RPMI7951 (cell line): ENCODE results near the gene RASGRP2. TPM values are rescaled to one million over a fixed set of nuclear protein-coding genes. Genes with fewer than 3 reads are reported as not detected.

Experiments used
- DNase-seq: peaks from one replicate; pipeline ENCODE4 v3.0.0-alpha.2; 2012; ENCODE audit warnings: low read depth
- total RNA-seq: library from RNA; depleted of rRNA; stranded (reverse); fragments of >200 nt; shearing (Covaris generic); gene quantifications from 2 replicates; pipeline ENCODE4 v1.2.3, GENCODE V29; 2014

RASGRP2 gene
- total RNA-seq, 1 experiment from 2014 or later = not detected

GRCh38 chr11:64757549-64758329 lies 13.8 kb upstream of the RASGRP2 start:
- no peak for DNase-seq

DNA sequence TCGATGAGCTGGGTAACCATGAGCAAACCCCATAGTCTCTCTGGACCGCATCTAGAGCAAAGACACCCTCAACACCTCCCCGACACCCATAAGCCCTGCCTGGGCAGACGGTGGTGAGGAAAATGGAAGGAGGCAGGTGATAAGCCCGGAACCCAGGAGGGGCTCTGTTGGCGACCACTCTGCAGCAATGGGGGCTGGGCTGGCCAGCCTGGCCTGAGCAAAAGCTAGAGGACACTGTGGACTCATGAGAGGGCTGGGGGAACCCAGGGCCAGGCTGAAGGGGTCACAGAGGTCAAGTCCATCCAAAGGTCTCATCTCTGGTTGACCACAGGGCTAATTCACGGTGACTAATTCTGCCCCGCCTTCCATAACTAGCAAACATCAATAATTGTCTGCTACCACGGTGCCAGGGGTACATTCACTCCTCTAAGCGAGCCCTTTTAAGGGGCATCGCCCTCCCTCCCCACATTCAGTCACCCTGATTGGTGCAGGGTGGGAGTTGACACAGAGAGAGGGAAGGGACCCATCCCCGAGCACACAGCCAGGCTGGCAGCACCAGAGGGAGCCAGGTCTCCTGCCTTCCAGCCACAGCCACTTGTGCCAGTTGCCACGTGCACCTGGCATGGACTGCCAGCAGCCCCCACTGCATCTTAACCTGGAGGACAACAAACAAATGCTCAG lies 11.9 kb upstream of the RASGRP2 start:
- no peak for DNase-seq

DNA sequence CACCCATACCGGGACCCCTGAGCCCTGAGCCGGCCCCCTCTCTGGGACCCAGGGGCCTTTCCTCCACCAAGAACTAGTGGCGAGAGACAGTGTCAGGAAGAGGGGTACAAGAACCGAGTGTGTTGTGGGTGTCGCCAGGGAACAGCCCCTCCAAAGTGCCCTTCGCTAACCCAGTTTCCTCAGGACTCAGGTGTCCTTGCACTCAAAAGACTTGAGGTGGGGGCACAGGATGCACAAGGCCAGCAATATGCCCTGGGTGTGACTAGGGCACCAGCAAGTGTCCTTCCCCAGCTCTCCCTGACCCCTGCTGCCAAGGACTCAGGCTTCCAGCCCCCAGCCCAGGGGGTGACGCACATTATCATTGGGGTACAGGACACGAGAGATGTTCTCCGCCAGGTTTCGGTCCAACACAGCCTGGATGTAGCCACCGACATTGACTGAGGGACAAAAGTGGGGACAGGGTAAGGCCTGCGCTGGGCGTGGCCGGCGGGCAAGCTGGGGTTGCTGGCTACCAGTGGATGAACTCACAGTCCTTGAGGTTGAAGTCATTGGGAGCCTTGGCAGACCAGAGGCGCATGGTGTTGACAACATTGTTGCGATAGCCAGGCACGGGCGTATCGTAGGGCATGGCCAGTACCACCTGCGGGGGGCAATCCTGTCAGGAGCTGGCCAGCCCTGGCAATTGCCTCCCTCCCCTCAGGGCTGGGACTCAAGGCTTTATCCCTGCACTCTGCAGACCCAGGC lies 11.1 kb upstream of the RASGRP2 start:
- no peak for DNase-seq

DNA sequence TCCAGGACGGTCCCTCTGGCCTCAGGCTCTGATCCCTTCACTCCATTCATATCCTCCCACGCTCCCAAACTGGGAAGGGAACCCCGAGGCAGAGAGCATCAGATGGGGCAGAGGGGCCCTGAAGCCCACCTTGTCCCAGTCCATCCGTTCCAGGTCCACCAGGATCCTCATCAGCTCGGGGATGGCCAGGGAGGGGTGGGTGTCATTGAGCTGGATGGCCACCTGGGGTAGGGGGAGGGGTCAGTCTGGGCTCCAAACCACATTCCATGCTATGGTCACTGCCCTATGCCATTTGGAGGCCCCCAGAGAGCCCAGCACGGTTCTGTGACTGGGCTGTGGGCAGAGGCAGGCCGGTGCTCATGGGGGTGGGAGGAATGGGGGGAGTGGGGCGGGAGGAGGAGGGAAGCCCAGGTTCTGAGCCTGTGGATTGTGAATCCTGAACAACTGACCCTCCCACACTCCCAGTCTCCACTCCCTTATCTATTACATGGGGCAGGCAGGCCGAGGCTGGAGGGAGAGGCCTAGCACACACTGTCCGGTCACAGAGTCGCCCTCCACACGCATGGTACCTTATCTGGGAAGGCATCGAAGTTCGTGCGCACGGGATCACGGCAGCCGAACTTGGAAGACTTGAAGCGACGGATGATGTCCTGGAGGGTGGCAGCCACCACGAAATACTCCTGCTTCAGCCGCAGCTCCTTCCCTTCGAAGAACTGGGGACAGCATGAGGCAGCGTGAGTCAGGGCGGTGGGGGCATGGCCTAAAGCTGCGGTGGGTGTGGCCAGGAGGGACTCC lies 10.4 kb upstream of the RASGRP2 start:
- DNase-seq = no peak

GRCh38 chr11:64753380-64754123 lies 9.6 kb upstream of the RASGRP2 start:
- no peak for DNase-seq

DNA sequence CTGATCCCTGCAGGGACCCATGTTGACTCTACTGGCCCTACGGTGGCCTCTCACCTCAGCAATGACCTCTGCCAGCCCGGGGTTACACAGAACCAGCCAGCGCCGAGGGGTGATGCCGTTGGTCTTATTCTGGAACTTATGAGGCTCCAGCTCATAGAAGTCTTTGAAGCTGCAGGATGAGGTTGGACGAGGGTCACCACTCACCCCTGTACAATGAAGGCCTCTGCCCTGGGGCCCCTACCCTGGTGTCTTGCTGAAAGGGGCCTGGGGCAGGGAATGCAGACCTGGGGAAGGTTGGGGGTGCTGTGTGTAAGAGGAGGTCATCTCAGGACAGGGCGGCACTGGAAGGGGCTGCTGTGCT lies 9.1 kb upstream of the RASGRP2 start:
- no peak for DNase-seq

DNA sequence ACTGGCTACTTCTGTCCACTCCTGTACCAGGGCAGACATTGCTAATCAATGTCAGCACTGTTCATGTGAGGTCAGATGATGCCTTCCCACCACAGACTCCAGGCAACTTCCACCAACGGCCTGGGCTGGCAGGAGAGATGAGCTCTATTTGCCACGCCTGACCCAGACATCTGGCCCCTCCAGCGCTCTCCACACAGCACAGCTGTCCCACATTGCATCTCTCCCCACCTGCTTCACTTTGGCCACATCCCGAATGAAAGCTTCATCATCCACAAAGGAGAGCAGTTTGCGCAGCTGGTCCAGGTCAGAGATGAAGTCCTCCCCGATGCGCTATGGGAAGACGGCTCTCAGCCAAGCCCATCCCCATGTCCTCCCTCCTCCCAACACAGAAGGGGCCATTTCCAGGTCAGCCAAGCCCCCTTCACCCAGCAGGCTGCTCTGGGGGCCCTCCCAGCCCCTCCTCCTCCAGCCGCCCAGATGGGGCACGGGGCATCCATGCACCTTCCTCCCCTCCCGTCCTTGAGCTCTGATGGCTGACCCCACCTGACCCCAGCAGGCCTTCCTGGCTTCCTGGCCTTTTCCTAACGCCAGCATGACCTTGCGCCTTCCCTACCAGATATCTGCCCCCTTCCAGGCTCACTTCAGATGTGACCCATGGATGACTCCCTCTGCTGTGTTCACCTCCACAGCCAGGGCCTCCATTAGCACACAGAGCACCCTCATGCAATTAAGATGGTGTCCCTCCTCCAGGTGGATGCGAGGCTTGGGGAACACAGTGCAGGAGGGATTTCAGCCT lies 8.4 kb upstream of the RASGRP2 start:
- no peak for DNase-seq

DNA sequence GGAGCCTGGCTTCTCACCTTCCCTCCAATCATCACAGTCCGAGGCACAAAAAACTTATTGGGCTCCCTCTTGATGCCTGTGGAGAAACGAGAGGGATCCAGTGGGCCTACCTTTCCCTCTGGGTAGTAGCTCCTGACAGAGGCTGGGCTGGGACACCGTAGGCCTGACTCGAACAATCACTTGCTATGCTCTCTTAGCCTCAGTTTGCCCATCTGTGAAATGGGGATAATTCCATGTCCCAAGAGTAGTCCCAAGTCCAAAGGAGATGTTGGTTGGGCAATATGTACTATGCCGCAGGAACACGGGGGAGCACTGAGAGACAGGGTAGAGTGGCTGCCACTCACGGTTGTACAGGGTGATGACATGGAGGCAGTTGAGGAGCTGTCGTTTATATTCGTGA lies 7.6 kb upstream of the RASGRP2 start:
- DNase-seq = no peak

- DNase-seq = no peak
Observed at GRCh38 chr11:64751136-64751535, 7.2 kb upstream of the RASGRP2 start.

DNA sequence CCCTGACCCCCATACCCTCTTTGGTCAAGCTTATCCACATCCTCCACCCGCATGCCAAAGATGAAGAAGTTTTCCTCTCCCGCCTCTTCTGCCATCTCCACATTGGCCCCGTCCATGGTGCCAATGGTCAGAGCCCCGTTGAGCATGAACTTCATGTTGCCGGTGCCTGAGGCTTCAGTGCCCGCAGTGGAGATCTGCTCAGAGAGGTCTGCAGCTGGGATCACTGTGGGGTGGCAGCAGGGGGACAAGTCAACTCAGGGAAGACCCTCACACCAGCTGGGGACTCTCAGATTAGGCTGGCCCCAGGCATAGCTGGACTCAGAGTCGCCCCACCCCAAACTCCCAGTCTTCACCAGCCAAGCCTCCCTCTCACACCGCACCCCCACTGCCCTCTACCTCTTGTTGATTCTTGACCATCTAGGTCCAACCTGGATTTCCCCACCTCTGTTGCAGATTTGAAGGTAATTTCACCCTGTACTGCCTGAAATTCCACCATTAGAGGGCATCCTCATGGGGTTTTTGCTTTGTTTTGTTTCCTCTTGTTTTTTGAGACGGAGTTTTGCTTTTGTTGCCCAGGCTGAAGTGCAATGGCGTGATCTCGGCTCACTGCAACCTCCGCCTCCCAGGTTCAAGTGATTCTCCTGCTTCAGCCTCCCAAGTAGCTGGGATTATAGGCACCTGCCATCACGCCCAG lies 6.6 kb upstream of the RASGRP2 start:
- no peak for DNase-seq

DNA sequence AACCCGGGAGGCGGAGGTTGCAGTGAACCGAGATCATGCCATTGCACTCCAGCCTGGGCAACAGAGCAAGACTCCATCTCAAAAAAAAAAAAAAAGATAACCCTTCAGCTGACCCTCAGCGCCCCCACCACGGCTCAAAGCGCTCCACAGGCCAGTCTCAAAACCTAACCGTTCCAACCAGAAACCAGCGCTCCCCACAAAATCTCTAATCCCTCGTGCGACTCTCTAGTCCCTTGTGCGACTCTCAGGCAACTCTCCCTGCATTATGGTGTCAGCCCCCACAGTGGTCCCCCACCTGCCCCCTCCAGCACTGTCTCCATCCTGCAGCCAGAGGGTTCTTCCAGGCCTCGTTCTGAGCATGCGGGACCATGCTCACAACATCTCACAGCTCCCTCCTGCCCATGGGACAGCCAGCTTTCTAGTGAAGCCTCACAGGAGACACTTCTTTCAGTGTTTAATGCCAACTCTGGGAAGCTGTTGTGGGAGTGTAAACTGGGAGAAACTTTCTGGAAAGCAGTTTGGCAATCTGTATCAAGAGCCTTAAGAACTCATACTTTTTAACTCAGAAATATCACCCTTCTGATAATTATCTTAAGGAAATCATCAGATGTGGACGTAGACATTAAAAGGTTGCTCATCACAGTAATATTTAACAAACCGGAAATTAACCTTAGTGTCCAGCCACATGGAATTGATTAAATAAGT lies 4.2 kb upstream of the RASGRP2 start:
- no peak for DNase-seq

DNA sequence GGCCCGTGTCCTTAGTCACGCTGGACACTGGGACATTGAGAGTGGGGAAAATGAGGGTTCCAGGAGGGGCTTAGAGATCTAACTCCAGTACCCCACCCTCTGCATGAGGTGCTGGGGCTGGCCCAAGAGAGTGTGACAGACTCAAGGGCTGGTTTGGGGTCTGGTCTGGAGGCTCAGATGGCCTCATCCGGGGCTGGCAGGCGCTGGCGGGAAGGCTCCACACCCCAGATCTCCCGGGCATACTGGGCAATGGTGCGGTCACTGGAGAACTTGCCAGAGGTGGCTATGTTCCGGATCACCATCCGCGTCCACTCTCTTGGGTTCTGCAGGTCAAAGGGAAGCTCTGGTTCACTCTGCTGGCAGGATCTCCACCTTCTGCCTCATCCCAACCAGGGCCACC lies 2.5 kb upstream of the RASGRP2 start:
- no peak for DNase-seq

DNA sequence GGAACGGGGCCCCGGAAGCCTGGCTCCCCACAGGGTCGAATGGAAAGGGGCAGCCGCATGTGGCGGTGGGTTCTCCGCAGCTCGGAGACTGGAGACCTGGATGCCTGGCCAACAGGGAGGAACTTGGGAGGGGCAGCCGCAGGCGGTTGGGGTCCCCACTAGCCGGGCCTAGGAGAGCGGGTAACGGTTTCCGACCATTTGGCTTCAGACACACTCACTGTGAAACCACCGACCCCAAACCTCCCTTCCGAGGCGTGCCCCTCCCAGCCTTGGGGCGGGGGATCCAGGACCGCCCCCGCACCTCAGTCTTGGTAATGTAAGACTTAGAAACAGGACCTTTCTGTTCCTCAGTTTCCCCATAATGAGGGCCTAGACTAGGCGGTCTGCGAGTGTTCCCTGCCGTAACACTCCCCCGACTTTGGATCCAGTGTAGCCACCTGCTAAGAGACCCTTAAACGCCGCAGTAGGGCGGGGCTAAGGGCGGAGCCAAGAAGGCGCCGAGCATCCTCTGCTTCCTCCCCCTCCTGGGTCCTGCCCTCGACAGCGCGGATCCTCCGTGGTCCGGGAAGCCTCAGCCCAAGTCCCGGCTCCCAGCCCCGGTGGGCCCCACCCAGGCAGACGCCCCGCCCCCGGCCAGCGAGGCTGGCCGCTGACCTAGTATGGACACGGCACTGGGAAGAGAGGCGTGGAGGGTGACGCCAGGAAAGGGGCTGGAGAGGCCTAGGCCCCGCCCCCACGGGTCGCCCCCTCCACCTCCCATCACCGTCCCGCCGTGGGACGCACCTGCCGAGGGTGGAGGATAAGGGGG lies 1.8 kb upstream of the RASGRP2 start:
- peak; percentile 34 for DNase-seq

DNA sequence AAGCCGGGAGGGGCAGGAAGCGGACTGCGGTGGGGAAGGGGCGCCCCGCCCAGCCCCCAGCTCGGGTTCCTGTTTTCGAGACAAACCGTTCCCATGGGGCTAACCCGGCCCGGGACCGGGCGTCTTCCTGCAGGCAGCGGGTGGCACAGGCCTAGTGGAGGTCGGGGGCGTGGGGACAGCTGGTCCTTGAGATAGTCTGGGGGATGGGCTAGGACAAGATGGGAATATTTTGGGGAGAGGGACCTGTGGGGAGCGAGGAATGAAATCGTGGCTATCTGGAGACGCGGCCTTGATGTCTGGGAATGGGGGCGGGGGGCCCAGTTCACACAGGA lies 1.2 kb upstream of the RASGRP2 start:
- DNase-seq = no peak

DNA sequence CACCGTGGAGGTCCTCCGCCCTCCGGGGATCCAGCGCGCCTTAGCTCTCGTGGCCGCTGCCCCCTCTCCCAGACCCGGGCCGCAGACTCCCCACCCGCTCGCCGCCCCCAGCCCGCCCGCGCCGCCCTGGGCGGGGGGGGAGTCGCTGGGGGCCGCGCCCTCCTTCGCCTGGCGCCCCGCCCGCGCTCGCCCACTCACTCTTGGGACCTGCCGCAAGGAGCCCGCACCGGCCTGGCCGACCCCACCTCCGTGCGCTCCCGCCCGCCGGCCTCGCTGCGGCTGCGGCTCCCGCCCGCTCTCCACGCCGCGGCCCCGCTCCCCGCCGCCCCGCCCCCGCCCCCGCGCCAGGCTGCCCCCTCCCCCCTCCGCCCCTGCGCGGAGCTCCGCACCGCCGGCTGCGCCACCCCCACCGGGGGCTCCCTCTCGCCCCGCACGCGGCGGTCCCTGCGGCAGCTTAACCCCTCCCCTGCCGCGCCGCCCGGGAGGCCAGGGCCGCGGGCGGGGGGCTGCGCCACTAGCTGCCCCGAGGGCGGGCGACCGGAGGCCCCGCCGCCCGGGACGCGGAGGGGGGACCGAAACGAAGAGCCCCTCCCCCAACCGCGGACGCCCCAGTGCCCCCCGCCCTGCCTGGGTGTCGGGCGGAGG lies 724 bp upstream of the RASGRP2 start:
- no peak for DNase-seq

- no peak for DNase-seq
Observed at GRCh38 chr11:64742889-64743590, 902 bp downstream of the RASGRP2 start.
